ENCODE measurements around the gene DLGAP1. TPM values are rescaled to one million over a fixed set of nuclear protein-coding genes. Genes with fewer than 3 reads are reported as not detected.

Gene DLGAP1
- total RNA-seq, 3 donors from 2014 or later (not counting 1 experiment from before 2014, with no cell fraction given), result not detected

- H3K36me3 ChIP-seq (ENCODE audit: control insufficient read depth, insufficient read depth, low read length), result no peaks in the 10 kb centered on the region
- ATAC-seq (no peak), DNase-seq (no peak)
- peaks cover 2% of the 10 kb centered on the region for H3K9me3 ChIP-seq (ENCODE audit: control insufficient read depth, insufficient read depth, low read length)
- Mint-ChIP-seq H3K27ac (no peak overlapping the region), H3K4me3 (no peak overlapping the region), H3K36me3 (peaks cover 9% of the 10 kb centered on the region), H3K9me3 (peaks cover 32 to 44% of the 10 kb centered on the region in 2 donors), H3K27me3 (ENCODE audit: low read depth in 2 of 2) (no peaks in the 10 kb centered on the region), H3K4me1 (no peaks in the 10 kb centered on the region)
- TF ChIP-seq, protein P1, sequence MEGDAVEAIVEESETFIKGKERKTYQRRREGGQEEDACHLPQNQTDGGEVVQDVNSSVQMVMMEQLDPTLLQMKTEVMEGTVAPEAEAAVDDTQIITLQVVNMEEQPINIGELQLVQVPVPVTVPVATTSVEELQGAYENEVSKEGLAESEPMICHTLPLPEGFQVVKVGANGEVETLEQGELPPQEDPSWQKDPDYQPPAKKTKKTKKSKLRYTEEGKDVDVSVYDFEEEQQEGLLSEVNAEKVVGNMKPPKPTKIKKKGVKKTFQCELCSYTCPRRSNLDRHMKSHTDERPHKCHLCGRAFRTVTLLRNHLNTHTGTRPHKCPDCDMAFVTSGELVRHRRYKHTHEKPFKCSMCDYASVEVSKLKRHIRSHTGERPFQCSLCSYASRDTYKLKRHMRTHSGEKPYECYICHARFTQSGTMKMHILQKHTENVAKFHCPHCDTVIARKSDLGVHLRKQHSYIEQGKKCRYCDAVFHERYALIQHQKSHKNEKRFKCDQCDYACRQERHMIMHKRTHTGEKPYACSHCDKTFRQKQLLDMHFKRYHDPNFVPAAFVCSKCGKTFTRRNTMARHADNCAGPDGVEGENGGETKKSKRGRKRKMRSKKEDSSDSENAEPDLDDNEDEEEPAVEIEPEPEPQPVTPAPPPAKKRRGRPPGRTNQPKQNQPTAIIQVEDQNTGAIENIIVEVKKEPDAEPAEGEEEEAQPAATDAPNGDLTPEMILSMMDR (IDR thresholded peaks at IDR 0.05), result no peak
- H3K27ac ChIP-seq (ENCODE audit: low read length), result no peak overlapping the region
- no peaks in the 10 kb centered on the region for H3K27me3 ChIP-seq (ENCODE audit: control insufficient read depth, insufficient read depth, low read length)
- H3K4me1 ChIP-seq (ENCODE audit: control insufficient read depth, insufficient read depth, low read length), result no peaks in the 10 kb centered on the region
- no peak overlapping the region for H3K4me3 ChIP-seq (ENCODE audit: low read length)
- WGBS (ENCODE audit: insufficient coverage), result no CpG with 5 or more reads among the region's 2 CpGs
- intact Hi-C loops (cut with micrococcal nuclease), result no loop called here
These were observed 94.8 kb downstream of the DLGAP1 start for GRCh38 chr18:4360221-4360715.

DNA sequence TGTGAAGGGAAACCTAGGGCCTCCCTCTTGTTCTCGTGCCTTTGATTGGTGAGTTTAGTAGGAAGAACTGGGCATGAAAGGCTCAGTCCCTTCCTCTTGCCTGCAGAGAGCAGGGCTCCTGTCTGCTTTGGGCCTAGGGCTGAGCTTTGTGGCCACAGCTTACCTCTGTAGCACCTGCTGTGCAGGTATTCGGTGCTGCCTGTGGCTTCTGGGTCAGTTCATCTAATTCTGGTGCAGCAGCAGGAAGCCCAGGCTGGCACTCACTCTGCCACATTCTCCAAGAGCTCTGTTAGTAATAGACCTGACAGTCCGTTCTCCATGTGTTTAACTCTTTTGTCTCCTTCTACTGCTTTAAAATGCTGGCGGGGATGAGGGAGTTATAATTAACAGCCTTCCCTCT lies 96.5 kb downstream of the DLGAP1 start:
- Histone ChIP-seq H3K36me3 (ENCODE audit: control insufficient read depth, insufficient read depth, low read length) (no peaks in the 10 kb centered on the region), H3K4me3 (ENCODE audit: low read length) (no peak overlapping the region), H3K27me3 (ENCODE audit: control insufficient read depth, insufficient read depth, low read length) (no peaks in the 10 kb centered on the region), H3K9me3 (ENCODE audit: control insufficient read depth, insufficient read depth, low read length) (peaks cover 2% of the 10 kb centered on the region), H3K27ac (ENCODE audit: low read length) (no peak overlapping the region), H3K4me1 (ENCODE audit: control insufficient read depth, insufficient read depth, low read length) (no peaks in the 10 kb centered on the region)
- Mint-ChIP-seq H3K36me3 (peaks cover 9% of the 10 kb centered on the region), H3K9me3 (peaks cover 34 to 44% of the 10 kb centered on the region in 2 donors), H3K4me1 (no peaks in the 10 kb centered on the region), H3K4me3 (no peak overlapping the region), H3K27ac (no peak overlapping the region), H3K27me3 (ENCODE audit: low read depth in 2 of 2) (no peaks in the 10 kb centered on the region)
- DNase-seq, result no peak
- TF ChIP-seq, protein P1 (IDR thresholded peaks at IDR 0.05), result no peak
- WGBS (ENCODE audit: insufficient coverage), result 72% methylated on average over 2 of the region's 4 CpGs
- no peak for ATAC-seq
- intact Hi-C loops (cut with micrococcal nuclease), result no loop called here

DNA sequence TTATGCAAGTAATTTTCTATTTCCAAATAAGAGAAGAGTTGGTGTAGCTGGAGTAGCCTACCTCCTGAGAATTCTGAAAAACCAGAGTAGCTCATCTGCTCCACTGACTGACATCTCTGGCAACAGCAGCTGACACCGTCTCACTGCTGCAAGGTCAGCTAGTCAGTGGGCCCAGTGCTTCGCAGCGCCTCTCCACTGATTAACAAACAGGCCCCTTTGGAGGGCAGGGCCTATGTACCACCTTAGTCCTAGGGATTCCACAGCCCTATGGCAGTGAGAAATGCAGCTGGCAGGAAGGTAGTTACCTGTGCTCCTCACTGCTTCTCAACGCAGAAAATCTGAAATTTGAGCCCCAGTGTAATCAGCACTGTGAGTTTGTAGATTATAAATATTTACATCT lies 97.5 kb downstream of the DLGAP1 start:
- no peaks in the 10 kb centered on the region for H3K36me3 ChIP-seq (ENCODE audit: control insufficient read depth, insufficient read depth, low read length)
- H3K36me3 Mint-ChIP-seq, result peaks cover 9% of the 10 kb centered on the region
- ATAC-seq, result no peak
- no peaks in the 10 kb centered on the region for H3K9me3 ChIP-seq (ENCODE audit: control insufficient read depth, insufficient read depth, low read length)
- intact Hi-C loops (cut with micrococcal nuclease), result no loop called here
- no peak for DNase-seq
- peaks cover 37 to 47% of the 10 kb centered on the region in 2 donors for H3K9me3 Mint-ChIP-seq
- H3K27me3 ChIP-seq (ENCODE audit: control insufficient read depth, insufficient read depth, low read length), result no peaks in the 10 kb centered on the region
- TF ChIP-seq, protein P1 (IDR thresholded peaks at IDR 0.05), result no peak
- WGBS (ENCODE audit: insufficient coverage), result 94% methylated on average over 4 of the region's 4 CpGs
- H3K27ac ChIP-seq (ENCODE audit: low read length), result no peak overlapping the region
- no peak overlapping the region for H3K4me3 ChIP-seq (ENCODE audit: low read length)
- H3K4me1 ChIP-seq (ENCODE audit: control insufficient read depth, insufficient read depth, low read length), result no peaks in the 10 kb centered on the region
- no peak overlapping the region for H3K4me3 Mint-ChIP-seq
- no peaks in the 10 kb centered on the region for H3K27me3 Mint-ChIP-seq (ENCODE audit: low read depth in 2 of 2)
- no peak overlapping the region for H3K27ac Mint-ChIP-seq
- no peaks in the 10 kb centered on the region for H3K4me1 Mint-ChIP-seq

DNA sequence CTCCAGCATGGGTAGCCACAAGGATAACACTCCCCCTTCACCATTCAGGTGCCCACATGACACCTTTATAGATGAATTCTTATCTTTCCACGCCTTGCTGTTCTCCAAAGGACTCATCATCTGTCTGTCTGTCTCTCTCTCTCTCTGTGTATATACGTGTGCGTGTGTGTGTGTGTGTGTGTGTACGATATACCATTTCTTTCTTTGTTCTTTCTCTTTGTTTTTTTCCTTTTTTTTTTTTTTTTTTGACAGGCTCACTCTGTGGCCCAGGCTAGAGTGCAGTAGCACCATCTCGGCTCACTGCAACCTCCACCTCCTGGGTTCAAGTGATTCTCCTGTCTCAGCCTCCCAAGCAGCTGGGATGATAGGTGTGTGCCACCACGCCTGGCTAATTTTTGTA lies 98.2 kb downstream of the DLGAP1 start:
- TF ChIP-seq, protein P1 (IDR thresholded peaks at IDR 0.05), result no peak
- Histone ChIP-seq H3K9me3 (ENCODE audit: control insufficient read depth, insufficient read depth, low read length) (no peaks in the 10 kb centered on the region), H3K4me3 (ENCODE audit: low read length) (no peak overlapping the region), H3K27ac (ENCODE audit: low read length) (no peak overlapping the region), H3K36me3 (ENCODE audit: control insufficient read depth, insufficient read depth, low read length) (no peaks in the 10 kb centered on the region), H3K27me3 (ENCODE audit: control insufficient read depth, insufficient read depth, low read length) (no peaks in the 10 kb centered on the region), H3K4me1 (ENCODE audit: control insufficient read depth, insufficient read depth, low read length) (no peaks in the 10 kb centered on the region)
- no peak for DNase-seq
- Mint-ChIP-seq H3K27ac (no peak overlapping the region), H3K36me3 (peaks cover 9% of the 10 kb centered on the region), H3K4me1 (no peaks in the 10 kb centered on the region), H3K9me3 (peaks cover 35 to 42% of the 10 kb centered on the region in 2 donors), H3K4me3 (no peak overlapping the region), H3K27me3 (ENCODE audit: low read depth in 2 of 2) (no peaks in the 10 kb centered on the region)
- WGBS (ENCODE audit: insufficient coverage), result 81% methylated on average over 2 of the region's 6 CpGs
- intact Hi-C loops (cut with micrococcal nuclease), result no loop called here
- ATAC-seq, result no peak
